COLO668 (cell line): Measurements from ENCODE around the gene FCER1G.
A peak's percentile ranks its signal among the peaks of the same experiment; 100 is the strongest.
"Not testable (repeated sequence)": the region's sequence is repeated elsewhere in the genome, so short reads cannot be mapped to it uniquely, and the experiment has no call there.

Experiments used
- DNase-seq: peaks from one replicate; lab custom pipeline; 2025; ENCODE audit not compliant: unreplicated experiment; lab: John Stamatoyannopoulos, UW

Gene FCER1G

GRCh38 chr1:161206411-161207140 is 8.5 kb upstream of the FCER1G start:
- DNase-seq: no peak

GRCh38 chr1:161207173-161207572 is 7.9 kb upstream of the FCER1G start:
- no peak for DNase-seq

GRCh38 chr1:161209790-161210409 is 5.2 kb upstream of the FCER1G start:
- DNase-seq: peak; percentile 69

- no peak for DNase-seq
Observed at GRCh38 chr1:161214369-161214768, 726 bp upstream of the FCER1G start.

- DNase-seq: no peak
Observed at GRCh38 chr1:161216945-161217712, 2.0 kb downstream of the FCER1G start.

GRCh38 chr1:161217831-161218230 is 2.7 kb downstream of the FCER1G start:
- DNase-seq: no peak

- DNase-seq: no peak
Observed at GRCh38 chr1:161218301-161219077, 3.4 kb downstream of the FCER1G start.

GRCh38 chr1:161219078-161219892 is 4.2 kb downstream of the FCER1G start:
- no peak for DNase-seq

- no peak for DNase-seq
Observed at GRCh38 chr1:161220002-161220401, 4.9 kb downstream of the FCER1G start.

GRCh38 chr1:161222175-161223019 is 7.3 kb downstream of the FCER1G start:
- no peak for DNase-seq

GRCh38 chr1:161223805-161224694 is 9.0 kb downstream of the FCER1G start:
- DNase-seq: no peak

- DNase-seq: not testable (repeated sequence)
Observed at GRCh38 chr1:161224695-161225087, 9.6 kb downstream of the FCER1G start.

- DNase-seq: no peak
Observed at GRCh38 chr1:161225178-161225533, 10.1 kb downstream of the FCER1G start.

- peak; percentile 85 for DNase-seq
Observed at GRCh38 chr1:161225534-161226319, 10.6 kb downstream of the FCER1G start, which contains the start of gene TOMM40L. TSS of gene TOMM40L (plus strand) at chr1:161226060. CDS start at chr1:161226490, 430 bp downstream.

- DNase-seq: no peak
Observed at GRCh38 chr1:161226320-161226711, 11.2 kb downstream of the FCER1G start.

GRCh38 chr1:161226759-161227158 is 11.7 kb downstream of the FCER1G start:
- DNase-seq: no peak

GRCh38 chr1:161227196-161227871 is 12.2 kb downstream of the FCER1G start:
- DNase-seq: peak; percentile 85
